Measurements from ENCODE around the gene XIRP2.
"Not testable (repeated sequence)": the region's sequence is repeated elsewhere in the genome, so short reads cannot be mapped to it uniquely, and the experiment has no call there.

XIRP2 gene

DNA sequence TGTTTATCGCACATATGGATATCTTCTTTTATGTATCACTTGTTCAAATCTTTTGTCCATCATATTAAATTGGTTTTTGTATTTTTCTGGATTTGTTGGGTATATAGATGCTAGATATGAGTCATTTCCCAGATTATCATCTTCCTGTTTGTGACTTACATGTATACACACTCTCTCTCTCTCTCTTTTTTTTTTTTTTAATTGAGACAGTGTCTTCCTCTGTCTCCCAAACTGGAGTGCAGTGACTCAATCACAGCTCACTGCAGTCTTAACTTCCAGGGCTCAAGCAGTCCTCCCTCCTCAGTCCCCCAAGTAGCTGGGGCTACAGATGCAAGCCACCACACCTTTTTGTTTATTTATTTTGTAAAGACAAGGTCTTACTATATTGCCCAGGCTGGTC is 43.8 kb downstream of the XIRP2 start:
- no peak for DNase-seq

DNA sequence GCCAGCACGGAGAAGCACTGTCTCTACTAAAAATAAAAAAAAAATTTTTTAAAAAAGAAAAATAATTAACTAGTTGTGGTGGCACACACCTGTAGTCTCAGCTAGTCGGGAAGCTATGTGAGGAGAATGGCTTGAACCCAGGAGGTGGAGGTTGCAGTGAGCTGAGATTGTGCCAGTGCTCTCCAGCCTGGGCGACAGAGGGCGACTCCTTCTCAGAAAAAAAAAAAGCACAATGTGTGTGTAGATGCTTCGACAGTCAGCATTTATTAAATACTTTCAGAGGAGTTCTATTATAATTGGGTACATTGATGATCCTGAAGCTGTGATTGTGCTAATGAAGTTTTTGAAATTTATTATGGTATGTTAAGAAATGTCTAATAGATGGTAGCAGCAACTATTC is 46.5 kb downstream of the XIRP2 start:
- DNase-seq: no peak

DNA sequence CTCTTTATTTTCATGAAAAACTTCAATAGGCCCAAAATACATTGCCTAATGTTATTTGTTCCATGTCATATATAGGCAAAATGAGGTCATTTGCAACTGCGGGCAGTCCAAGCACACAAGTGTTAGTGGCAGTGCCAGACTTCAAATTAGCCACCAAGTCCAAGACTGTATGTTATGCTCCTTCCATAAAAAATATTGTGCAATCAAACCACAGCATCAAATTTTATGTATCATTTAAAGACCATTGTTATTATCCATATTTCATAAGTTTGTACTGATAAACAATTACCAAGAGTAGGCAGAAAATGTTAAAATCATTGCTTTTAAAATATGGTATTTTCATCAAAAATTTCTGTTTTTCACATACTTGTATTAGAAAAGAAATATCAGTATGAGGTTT is 54.1 kb downstream of the XIRP2 start:
- no peak for DNase-seq

DNA sequence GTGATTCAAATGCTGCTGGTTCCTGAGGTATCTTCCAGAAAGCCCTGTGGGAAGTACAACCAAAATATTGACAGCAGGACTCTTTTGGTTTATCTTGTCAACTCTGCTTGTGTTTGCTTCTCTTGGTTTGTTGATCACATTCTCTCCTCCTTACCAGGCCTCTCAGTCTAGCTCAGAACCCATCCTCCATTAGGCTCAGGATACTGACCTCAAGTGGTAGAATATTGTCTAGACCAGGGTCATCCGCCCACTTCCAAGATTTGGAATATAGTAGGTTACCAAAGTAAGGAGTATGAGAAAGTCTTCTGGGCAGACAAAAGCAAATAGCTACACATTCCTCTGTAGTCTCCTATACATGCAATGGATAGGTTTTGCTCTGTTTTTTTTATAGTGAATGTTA is 56.6 kb downstream of the XIRP2 start:
- DNase-seq: no peak

DNA sequence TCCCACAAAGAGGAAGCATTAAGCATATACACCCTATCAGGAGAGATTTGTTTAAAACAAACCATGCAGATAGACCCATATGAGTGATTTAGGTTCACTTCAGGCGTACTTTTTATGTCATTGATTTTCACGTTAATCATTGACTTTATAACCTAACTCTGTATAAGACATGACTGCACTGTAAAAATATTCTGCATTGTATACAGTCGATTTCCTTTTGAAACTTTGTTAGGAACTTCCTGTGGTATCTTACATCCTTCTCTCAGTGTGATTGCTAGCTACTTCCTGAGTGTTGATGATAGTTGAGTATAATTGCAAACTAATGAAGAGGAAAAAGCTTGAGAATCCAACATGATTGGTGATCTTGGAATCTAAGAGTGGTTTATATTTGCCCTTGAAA is 69.4 kb downstream of the XIRP2 start:
- DNase-seq: no peak

DNA sequence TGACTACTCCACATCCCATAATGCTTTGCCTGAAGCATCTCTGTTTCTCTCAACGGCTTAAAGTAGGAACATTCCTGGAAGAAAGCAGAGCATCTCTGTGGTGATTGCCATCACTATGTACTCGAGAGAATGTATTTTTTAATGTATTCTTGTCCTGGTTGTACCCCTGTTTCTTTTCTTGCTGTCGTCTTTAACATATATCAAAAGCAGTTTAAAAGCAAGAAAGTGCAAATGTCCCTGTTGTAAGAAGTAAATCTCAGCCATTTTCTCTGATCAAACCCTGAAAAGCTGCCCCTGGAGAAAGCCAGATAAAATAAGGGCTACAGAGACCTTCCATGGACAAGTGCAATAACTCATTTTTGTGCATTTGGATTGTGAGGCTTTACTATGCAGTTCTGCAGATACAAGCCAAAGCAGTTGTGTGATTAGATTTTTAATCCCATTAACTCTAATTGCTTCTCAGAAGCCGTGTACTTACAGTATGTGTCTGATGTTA is 70.8 kb downstream of the XIRP2 start:
- DNase-seq: no peak

DNA sequence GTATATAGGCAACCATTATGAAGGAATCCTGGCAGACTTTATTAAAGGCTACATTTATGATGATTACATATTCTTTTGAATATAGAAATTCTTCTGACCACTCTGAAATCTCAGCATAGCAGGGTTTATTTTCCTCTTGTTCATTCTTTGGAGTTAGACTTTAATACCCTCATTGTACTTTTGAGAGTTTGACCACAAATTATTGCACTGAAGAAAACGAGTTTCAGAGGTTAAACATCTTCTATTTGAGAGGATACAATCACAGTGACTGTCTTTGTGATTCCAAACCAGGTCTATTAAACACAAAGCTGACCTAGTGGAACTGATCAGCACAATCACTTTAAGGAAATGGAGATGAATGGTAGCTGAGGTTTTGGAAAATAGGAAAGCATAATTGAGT is 71.3 kb downstream of the XIRP2 start:
- DNase-seq: no peak

DNA sequence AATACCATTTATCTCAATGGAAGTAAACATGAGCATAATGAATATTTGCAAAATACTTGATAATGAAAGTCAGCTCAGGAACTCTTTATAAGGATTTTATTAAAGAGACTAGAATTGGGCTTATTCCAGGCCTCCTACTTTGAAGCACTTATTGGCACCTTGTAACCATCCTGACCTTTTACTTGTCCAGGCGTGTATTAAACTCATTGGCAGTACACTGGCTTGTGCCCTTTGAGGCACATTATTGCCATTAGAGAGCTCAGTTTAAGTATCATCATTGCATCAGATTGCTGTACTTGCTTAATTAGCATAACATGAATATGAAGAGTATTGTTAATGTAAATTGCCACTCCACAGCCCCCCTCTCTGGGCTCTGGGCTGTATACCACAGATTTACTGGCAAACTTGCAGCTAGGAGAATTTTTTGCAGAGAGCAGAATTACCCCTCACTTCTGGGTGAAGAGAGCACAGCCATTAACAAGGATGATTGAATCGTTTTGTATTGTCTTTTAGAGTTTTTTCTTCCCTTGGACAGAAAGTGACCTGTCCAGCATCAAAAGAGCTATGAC is 72.5 kb downstream of the XIRP2 start:
- no peak for DNase-seq

DNA sequence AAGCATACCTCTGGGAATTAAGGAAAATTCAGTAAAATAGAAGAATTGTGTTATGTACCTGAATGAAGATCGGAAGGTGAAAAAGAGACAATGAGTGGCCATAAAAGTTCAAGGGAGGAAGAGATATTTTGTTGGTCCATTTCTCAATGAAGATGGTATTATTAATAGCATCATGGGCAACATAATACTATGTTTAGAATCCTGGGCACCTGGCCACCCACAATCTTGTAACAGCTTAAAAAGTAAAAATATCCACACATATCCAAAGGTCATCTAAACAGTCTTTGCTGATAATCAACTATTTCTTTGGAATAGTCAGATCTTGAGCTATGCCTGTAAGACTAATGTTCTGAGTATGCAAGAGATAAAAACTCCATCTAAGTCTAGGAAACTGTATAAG is 73.7 kb downstream of the XIRP2 start:
- DNase-seq: no peak

DNA sequence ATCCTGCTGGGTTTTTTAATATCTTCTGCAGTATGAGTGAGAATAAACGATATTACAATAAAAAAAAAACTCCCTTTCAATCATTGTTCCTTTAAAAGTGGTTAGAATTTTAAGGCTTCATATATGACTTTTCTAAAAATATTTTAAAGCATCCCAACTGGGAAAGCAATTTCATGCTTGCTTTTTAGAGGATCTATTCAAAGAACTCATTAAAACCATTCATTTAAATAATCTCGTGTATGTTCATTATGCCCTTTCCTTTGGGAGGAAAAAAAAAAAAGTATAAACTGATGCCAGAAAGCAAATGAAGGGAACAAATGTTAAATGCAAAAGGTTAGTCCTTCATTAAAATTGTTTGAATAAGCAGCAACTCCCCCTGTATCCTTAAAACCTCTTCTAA is 81.2 kb downstream of the XIRP2 start:
- no peak for DNase-seq

DNA sequence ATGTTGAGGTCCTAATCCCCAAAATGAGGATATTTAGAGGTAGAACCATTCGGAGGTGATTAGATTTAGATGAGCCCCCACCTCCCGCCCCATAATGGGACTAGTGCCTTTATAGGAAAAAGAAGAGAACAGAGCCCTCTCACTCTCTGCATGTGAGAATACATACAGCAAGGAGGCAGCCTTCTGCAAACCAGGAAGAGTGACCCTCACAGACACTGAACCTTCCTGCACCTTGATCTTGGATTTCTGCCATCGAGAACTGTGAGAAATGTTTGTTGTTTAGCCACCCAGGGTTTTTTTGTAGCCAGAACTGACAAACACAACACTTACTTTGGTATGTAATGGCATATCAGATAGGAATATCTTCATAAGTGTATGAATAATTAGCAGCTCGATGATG is 83.7 kb downstream of the XIRP2 start:
- no peak for DNase-seq

DNA sequence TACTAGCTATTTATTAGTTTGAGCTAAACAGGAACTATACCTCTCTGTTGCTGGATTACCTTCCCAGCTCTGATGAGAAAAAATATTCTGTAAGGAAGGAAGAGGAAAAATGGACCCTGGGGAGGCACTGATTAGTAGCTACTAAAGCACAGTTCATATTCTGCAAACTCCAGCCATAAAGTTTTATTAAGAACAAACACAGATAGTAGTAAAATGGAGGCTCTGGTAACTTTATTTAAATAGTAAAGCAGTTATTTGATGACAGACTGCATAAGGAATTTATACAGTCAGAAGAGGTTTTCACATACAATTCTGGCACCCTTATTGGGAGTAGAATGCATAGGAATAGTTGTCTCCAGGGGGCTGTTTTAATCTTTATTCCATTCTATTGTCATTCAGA is 84.1 kb downstream of the XIRP2 start:
- no peak for DNase-seq

DNA sequence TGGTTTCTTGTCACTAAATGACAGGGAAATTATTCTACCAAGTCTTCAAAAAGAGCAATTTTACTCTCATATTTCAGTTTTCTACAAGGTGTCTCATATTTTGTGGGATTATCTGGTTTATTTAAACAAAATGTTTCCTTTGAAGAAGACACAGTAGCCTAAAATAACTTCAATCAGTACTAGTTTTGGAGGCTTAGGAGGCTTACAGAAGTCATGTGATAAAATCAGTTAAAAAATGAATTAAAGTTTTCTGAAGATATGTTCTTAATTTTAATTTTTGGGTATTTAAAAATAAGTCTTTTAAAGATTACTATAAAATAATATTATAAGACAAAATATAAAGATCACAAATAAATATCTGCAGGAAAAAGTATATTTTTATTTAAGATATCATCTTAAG is 95.9 kb downstream of the XIRP2 start:
- no peak for DNase-seq

DNA sequence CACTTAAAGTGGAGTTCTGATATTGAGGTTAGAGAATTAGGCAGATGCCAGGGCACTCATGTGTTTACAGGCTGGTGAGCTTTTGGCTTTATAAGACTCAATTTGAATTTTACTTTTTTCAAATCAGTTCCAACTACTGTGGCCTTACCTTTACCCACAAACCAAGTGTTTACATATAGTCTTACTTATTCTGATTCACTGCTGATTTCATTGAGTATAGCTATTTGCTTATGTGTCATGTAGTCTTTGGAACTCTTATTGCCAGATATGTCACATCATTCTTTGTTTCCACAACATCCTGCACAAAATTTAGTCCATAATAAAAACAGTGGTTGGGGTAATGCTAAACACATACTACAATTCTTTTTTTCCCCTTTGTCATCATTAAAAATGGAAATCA is 96.5 kb downstream of the XIRP2 start:
- DNase-seq: no peak

DNA sequence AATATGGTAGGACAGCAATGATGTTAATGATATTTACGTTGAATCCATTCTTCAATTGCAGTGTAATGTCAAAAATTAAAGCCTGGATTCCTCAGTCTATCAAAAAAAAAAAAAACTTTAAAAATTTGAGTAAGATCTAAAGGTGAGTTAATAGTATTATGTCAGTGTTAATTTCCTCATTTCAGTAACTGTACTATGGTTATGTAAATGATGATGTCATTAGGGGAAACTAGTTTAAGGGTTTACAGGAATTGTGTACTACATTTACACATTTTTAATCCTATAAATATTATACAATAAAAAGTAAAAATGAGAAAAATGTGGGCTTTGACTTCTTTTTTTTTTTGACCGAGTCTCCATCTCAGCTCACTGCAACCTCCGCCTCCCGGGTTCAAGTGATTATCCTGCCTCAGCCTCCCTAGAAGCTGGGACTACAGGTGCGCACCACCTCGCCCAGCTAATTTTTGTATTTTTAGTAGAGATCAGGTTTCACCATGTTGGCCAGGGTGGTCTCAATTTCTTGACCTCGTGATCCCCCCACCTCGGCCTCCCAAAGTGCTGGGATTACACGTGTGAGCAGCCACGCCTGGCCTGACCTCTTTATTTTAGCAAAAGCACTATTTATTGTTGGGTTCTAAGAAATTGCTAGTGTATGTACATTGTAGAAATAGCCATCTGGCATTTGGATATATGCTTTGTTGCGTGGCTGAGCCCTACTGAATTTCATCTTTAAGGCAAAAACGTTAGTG is 106.5 kb downstream of the XIRP2 start:
- DNase-seq: no peak

DNA sequence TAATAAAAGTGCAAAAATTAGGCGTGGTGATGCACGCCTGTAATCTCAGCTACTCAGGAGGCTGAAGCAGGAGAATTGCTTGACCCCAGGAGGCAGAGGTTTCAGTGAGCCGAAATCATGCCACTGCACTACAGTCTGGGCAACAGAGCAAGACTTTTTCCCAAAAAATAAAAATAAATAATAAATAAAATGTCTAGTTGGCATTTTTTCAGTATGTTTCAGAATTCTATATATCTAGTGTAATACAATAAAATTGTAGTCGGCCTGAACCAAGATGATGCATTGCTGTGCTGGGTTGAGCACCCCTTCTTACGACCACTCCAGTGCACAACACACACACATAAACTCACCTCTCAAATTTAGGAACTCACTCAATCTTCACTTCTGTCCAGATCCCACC is 108.2 kb downstream of the XIRP2 start:
- DNase-seq: no peak

DNA sequence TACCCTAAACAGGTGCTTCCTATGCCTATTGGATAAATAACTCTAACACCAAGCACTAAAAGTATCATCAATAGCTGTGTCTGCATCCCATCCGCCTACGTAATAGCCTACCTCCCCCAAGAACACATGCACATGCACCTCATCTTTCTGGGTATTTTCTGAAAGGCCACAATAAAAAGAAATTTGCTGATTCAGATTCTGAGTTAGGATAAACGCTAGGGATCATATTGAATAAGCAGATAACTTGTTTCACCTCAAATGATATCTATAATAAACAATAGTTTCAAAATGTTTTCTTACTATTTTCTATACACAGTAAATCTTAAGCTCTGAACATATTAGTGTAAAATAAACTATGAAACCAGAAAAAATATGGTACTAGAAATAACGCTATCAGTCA is 112.9 kb downstream of the XIRP2 start:
- no peak for DNase-seq

DNA sequence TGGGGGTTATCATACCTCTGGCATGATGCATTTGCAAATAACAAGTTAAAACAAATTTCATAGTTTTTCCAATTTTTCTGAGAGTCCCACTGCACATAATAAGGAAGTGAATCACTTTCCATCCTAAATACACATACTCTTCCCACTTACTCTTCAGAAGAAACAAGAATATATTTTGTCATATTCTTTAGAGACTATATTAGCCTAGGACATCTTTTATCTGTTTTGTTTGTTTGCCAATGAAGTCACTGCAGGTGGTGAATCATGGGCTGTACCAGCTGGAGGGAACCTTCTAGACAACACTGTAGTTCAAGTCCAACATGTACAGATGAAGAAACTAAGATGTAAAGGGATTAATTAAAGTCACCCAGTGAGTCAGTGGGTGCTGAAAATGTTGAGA is 116.8 kb downstream of the XIRP2 start:
- DNase-seq: no peak

DNA sequence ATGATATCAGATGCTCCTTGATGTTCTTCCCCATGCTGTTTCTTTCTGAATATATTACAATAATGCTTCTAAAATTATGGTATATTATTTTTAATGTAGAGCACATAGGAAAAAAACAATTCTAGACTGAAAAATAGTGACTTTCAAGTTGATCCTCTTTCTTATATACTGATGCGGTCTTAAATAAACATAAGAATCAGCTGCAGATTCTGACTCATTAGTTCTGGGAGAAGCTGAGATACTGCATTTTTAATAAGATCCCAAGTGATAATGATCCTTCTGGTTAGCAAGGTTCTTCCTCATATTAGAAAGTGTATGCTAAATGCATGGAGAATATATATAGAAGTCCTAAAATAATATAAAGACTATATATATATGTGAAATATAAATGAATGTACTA is 124.9 kb downstream of the XIRP2 start:
- DNase-seq: no peak

DNA sequence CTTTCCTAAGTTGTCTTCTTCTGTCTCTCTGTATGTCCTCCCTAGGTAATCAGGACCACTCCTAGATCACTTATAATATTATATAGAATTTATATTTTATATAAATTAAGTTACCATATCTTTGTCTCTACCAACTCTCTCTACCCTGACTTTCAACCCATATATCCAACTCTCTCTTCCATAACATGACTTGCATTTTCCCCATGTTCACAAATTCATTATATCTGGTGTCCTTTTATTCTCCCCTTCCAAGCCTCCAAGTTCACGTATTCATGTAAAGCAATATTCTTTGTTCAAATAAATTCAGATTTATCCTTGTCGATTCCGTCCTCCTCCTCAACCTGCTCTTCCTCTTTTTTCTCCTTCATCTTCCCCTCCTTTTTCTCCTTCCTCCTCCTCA is 127.5 kb downstream of the XIRP2 start:
- no peak for DNase-seq

DNA sequence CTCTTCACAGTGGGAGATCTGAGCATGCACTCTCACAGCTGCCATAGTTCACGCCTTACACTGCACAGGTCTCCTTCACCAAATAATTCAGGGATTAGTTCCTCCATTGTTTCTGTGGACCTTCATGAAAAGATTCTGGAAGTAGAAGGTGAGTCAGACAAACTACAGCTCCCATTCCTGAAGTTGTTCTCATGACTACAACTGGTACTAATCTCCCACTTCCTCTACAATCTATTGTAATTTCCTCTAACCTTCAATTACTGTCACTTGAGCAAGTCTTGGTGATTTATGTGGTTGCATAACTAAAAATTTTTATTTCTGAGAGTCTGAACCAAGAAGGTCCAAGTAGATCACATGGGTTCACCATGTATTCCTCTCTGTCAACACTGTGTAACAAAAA is 128.7 kb downstream of the XIRP2 start:
- DNase-seq: no peak

DNA sequence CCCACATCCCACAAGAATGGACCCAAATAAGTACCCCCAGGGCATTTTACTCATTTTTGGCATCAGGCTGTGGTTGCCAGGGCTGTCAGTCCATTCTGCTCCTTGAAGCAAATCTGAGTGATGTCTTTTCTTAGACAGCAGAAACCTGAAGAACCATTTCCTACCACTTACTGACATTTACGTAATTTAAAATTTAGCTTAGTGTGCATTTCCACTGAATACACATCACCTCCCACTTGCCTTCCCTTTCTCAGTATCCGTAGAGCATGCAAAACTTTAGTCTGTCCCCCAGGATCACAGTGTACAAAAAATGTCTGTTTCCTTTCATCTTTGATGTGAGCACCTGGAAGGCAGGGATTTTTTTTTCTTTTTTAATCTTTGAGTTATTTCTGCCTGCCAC is 130.3 kb downstream of the XIRP2 start:
- DNase-seq: no peak

DNA sequence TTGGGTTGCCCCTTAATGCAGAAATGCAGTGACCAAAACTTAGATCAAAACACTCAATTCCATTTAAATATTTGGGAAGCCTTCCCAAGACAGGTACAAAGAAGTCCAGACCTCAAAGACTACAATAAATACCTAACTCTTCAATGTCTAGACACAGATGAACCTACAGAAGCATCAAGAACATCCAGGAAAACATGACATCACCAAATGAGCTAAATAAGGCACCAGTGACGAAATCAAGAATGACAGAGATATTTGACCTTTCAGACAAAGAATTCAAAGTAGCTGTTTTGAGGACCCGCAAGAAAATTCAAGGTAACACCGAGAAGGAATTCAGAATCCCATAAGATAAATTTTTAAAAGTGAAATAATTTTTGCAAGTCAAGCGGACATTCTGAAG is 140.2 kb downstream of the XIRP2 start:
- no peak for DNase-seq

DNA sequence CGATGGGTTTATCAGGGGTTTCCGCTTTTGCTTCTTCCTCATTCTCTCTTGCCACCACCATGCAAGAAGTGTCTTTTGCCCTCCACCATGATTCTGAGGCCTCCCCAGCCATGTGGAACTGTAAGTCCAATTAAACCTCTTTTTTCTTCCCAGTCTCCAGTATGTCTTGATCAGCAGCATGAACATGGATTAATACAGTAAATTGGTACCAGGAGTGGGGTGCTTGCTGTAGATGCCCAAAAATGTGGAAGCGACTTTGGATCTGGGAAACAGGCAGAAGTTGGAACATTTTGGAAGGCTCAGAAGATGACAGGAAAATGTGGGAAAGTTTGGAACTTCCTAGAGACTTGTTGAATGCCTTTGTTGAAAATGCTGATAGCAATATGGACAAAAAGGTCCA is 146.7 kb downstream of the XIRP2 start:
- not testable (repeated sequence) for DNase-seq

DNA sequence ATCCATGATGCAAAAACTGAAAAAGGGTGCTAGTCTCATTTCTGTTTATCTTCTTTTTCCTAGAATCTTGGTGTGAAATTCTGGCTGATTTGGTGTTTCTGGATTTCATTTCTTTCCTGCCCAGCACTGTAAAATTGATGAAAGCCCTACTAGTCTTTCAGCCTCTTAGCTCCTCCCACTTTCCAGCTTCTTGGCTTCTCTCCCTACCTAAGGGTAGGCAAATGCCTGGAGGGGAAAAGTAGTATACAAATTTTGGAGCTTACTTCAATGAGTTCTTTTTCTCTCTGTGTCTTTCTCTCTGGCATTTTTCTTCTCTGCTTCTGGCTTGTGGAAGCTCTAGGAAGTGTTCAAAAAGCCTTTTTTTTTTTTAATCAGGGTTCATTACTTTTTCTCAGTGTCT is 160.5 kb downstream of the XIRP2 start:
- DNase-seq: no peak
